Vagina (tissue), 2 donors: ENCODE results near the gene FBXW5. TPM values are rescaled to one million over a fixed set of nuclear protein-coding genes. Genes with fewer than 3 reads are reported as not detected.

Source experiments
- DNase-seq, 2 donors: peaks; one replicate each; pipeline ENCODE4 v3.0.0-alpha.2; 2017; ENCODE audit errors: extremely low spot score in 2 of 2
- H3K27ac ChIP-seq: fragments of 200-600 bp; sonication (generic); one replicate; pipeline ENCODE4 v1.5.1; 2019
- H3K27me3 ChIP-seq: fragments of 200-600 bp; sonication (generic); one replicate; pipeline ENCODE4 v1.5.1; 2019
- H3K36me3 ChIP-seq, 2 donors: fragments of 200-600 bp; sonication (generic); one replicate each; pipeline ENCODE4 v1.5.1; 2017 to 2019
- H3K4me1 ChIP-seq: fragments of 200-600 bp; sonication (generic); one replicate; pipeline ENCODE4 v1.5.1; 2019
- H3K4me3 ChIP-seq, 2 donors: fragments of 200-600 bp; sonication (generic); 1 replicate in 1 of 2; 2 replicates in 1 of 2; pipeline ENCODE4 v1.5.1; 2016 to 2019
- H3K9me3 ChIP-seq: fragments of 200-600 bp; sonication (generic); one replicate; pipeline ENCODE4 v1.5.1; 2019
- POLR2A ChIP-seq, 2 donors: fragments of 450-650 bp; IDR thresholded peaks; one replicate each; pipeline ENCODE4 v1.6.1; 2017; ENCODE audit warnings: antibody characterized with exemption in 2 of 2, mild to moderate bottlenecking in 2 of 2, moderate library complexity in 2 of 2
- POLR2AphosphoS5 ChIP-seq, 2 donors: sonication (generic); formaldehyde crosslinking; IDR thresholded peaks; one replicate each; pipeline ENCODE4 v1.9.0; 2017; ENCODE audit warnings: antibody characterized with exemption in 2 of 2, mild to moderate bottlenecking in 2 of 2, low read depth in 1 of 2; ENCODE audit not compliant: insufficient read depth in 1 of 2
- intact Hi-C: fragments of 100-400 bp; cut with DNase I; formaldehyde crosslinking; loops from one replicate; pipeline ENCODE4 v1.15.1; 2023
- total RNA-seq: library from RNA; depleted of rRNA; stranded (reverse); fragments of >200 nt; gene quantifications from one replicate; pipeline ENCODE4 v1.2.3, GENCODE V29; 2016
- TF ChIP-seq, protein P1 (sequence below), 3 experiments: fragments of 450-650 bp in 2 of 3; fragments of 200-600 bp in 1 of 3; sonication (generic) in 1 of 3; IDR thresholded peaks; one replicate each; pipeline ENCODE4 v1.5.1; 2017 to 2019; ENCODE audit warnings: antibody characterized with exemption in 3 of 3, mild to moderate bottlenecking in 2 of 3, moderate library complexity in 2 of 3

Gene FBXW5
- total RNA-seq, 1 donor from 2014 or later = 125 TPM

DNA sequence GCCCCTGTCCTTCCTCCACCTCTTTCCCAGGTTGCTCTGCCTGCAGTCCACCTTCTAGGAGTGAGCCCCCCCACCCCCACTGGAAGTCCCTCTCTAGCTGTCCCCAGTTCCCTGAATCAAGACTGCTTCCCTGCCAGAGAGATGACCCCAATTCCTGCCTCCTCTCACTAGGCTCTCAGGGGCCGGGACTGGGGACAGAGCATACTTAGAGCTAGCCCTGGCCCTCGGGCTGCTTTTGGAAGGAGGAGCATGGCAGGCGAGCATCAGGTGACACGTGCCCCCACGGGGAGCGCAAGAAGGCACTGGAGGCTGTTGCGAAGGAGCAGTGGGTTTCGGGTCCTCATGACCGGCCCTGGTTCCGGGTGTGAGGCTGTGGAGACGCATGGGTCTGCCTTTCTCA, 48.5 kb downstream of the FBXW5 start:
- Histone ChIP-seq H3K9me3 (no peaks in the 10 kb centered on the region), H3K27ac (no peak overlapping the region), H3K4me3 (no peak overlapping the region), H3K4me1 (peaks cover 7% of the 10 kb centered on the region), H3K27me3 (no peaks in the 10 kb centered on the region), H3K36me3 (peaks cover 0 to 19% of the 10 kb centered on the region in 2 donors)
- DNase-seq = no peak
- TF ChIP-seq, protein P1, sequence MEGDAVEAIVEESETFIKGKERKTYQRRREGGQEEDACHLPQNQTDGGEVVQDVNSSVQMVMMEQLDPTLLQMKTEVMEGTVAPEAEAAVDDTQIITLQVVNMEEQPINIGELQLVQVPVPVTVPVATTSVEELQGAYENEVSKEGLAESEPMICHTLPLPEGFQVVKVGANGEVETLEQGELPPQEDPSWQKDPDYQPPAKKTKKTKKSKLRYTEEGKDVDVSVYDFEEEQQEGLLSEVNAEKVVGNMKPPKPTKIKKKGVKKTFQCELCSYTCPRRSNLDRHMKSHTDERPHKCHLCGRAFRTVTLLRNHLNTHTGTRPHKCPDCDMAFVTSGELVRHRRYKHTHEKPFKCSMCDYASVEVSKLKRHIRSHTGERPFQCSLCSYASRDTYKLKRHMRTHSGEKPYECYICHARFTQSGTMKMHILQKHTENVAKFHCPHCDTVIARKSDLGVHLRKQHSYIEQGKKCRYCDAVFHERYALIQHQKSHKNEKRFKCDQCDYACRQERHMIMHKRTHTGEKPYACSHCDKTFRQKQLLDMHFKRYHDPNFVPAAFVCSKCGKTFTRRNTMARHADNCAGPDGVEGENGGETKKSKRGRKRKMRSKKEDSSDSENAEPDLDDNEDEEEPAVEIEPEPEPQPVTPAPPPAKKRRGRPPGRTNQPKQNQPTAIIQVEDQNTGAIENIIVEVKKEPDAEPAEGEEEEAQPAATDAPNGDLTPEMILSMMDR (IDR thresholded peaks at IDR 0.05) = no peak
- intact Hi-C loops = no loop called here

DNA sequence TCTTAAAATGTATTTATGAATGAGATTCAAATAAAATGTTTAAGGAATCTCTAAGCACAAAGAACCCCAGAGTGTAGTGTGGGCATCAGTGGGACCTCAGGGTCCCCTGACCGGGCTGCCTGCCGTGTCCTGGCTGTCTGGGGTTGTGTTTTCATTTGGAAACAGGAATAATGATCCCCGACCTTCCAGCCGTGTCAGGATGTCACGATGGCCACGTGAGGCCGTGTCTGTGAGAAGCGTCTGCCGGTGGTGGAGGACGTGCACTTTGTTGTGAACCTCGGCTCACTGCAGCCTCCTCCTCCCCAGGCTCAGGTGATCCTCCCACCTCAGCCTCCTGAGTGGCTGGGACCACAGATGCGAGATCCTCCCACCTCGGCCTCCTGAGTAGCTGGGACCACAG, 53.9 kb downstream of the FBXW5 start:
- no peak overlapping the region for H3K4me3 ChIP-seq
- H3K27ac ChIP-seq = no peak overlapping the region
- H3K9me3 ChIP-seq = no peaks in the 10 kb centered on the region
- intact Hi-C loops = no loop called here
- no peaks in the 10 kb centered on the region for H3K36me3 ChIP-seq
- TF ChIP-seq POLR2A (IDR thresholded peaks at IDR 0.05) (no peak), POLR2AphosphoS5 (IDR thresholded peaks at IDR 0.05; ENCODE audit: insufficient read depth in 1 of 2, low read depth in 1 of 2) (no peak)
- TF ChIP-seq, protein P1 (IDR thresholded peaks at IDR 0.05) = no peak
- H3K4me1 ChIP-seq = peaks cover 17% of the 10 kb centered on the region
- DNase-seq = no peak
- no peaks in the 10 kb centered on the region for H3K27me3 ChIP-seq

Other genes with a start within 250 kb of the FBXW5 start
- 11.5 TPM for gene DIPK1B, start 232.2 kb downstream of the FBXW5 start, total RNA-seq
- gene LCN10, start 201.8 kb downstream of the FBXW5 start, total RNA-seq = 8.3 TPM
- 17.9 TPM for gene LCN6, start 196.2 kb downstream of the FBXW5 start, total RNA-seq
- not detected for gene LCN8, start 186.5 kb downstream of the FBXW5 start, total RNA-seq
- gene LCN15, start 180.2 kb downstream of the FBXW5 start, total RNA-seq = not detected
- gene TMEM141, start 153.4 kb downstream of the FBXW5 start, total RNA-seq = 64.1 TPM
- not detected for gene CCDC183, start 148.4 kb downstream of the FBXW5 start, total RNA-seq
- gene RABL6, start 136.8 kb downstream of the FBXW5 start, total RNA-seq = 31.7 TPM
- 1.2 TPM for gene AJM1, start 102.3 kb downstream of the FBXW5 start, total RNA-seq
- gene PHPT1, start 95.3 kb downstream of the FBXW5 start, total RNA-seq = 38.1 TPM
- 3.2 TPM for gene MAMDC4, start 92.4 kb downstream of the FBXW5 start, total RNA-seq
- gene EDF1, start 78.4 kb downstream of the FBXW5 start, total RNA-seq = 257 TPM
- gene TRAF2, start 58.2 kb downstream of the FBXW5 start, total RNA-seq = 12.8 TPM
- not detected for gene C8G, start 505 bp upstream of the FBXW5 start, total RNA-seq
- gene LCN12, start 7.5 kb upstream of the FBXW5 start, total RNA-seq = not detected
- 301 TPM for gene PTGDS, start 32.8 kb upstream of the FBXW5 start, total RNA-seq
- 2.0 TPM for gene LCNL1, start 38.3 kb upstream of the FBXW5 start, total RNA-seq
- 62.9 TPM for gene PAXX, start 47.7 kb upstream of the FBXW5 start, total RNA-seq
- 23.6 TPM for gene CLIC3, start 51.8 kb upstream of the FBXW5 start, total RNA-seq
- 44.0 TPM for gene ABCA2, start 83.5 kb upstream of the FBXW5 start, total RNA-seq
- not detected for gene FUT7, start 87.3 kb upstream of the FBXW5 start, total RNA-seq
- 67.5 TPM for gene NPDC1, start 101.4 kb upstream of the FBXW5 start, total RNA-seq
- gene ENTPD2, start 109.3 kb upstream of the FBXW5 start, total RNA-seq = 4.9 TPM
- gene SAPCD2, start 125.8 kb upstream of the FBXW5 start, total RNA-seq = 2.7 TPM
- 13.3 TPM for gene UAP1L1, start 132.8 kb upstream of the FBXW5 start, total RNA-seq
- 34.1 TPM for gene MAN1B1, start 142.2 kb upstream of the FBXW5 start, total RNA-seq
- gene DPP7, start 170.0 kb upstream of the FBXW5 start, total RNA-seq = 152 TPM
- 0.74 TPM for gene GRIN1, start 194.4 kb upstream of the FBXW5 start, total RNA-seq
- not detected for gene LRRC26, start 225.3 kb upstream of the FBXW5 start, total RNA-seq
- gene TMEM210, start 227.3 kb upstream of the FBXW5 start, total RNA-seq = not detected
- 30.0 TPM for gene ANAPC2, start 243.8 kb upstream of the FBXW5 start, total RNA-seq
- gene SSNA1, start 243.9 kb upstream of the FBXW5 start, total RNA-seq = 49.8 TPM